ENCODE measurements around the gene SEC24B. TPM values are rescaled to one million over a fixed set of nuclear protein-coding genes. Genes with fewer than 3 reads are reported as not detected.
"Not testable (repeated sequence)": the region's sequence is repeated elsewhere in the genome, so short reads cannot be mapped to it uniquely, and the experiment has no call there.

Gene SEC24B
- total RNA-seq, 1 donor from 2014 or later = 36.1 TPM

DNA sequence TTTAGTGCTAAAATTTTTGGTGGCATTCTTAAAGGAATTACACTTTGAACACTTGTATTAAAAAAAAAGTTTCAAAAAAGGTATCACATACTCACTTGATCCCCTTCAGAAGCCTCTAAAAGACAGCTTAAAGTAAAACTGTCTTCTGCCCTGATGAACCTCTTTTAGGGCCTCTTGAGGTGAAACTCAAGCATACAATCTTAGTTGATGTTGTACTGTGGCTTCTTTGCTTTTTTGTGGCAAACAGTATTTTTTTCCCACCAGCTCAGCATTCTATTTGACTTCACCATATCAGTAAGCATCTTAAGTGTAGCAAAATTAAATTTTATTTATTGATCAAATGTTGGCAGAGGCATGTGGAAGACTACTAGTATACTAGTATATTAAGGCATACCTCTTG lies 13.7 kb downstream of the SEC24B start:
- intact Hi-C loops (cut with micrococcal nuclease) = loop anchor here (2.0 kb wide), 1 partner anchor 14 kb away; no protein-coding TSS in a partner anchor
- peaks cover 2% of the 10 kb centered on the region for H3K9me3 Mint-ChIP-seq
- TF ChIP-seq, protein P1, sequence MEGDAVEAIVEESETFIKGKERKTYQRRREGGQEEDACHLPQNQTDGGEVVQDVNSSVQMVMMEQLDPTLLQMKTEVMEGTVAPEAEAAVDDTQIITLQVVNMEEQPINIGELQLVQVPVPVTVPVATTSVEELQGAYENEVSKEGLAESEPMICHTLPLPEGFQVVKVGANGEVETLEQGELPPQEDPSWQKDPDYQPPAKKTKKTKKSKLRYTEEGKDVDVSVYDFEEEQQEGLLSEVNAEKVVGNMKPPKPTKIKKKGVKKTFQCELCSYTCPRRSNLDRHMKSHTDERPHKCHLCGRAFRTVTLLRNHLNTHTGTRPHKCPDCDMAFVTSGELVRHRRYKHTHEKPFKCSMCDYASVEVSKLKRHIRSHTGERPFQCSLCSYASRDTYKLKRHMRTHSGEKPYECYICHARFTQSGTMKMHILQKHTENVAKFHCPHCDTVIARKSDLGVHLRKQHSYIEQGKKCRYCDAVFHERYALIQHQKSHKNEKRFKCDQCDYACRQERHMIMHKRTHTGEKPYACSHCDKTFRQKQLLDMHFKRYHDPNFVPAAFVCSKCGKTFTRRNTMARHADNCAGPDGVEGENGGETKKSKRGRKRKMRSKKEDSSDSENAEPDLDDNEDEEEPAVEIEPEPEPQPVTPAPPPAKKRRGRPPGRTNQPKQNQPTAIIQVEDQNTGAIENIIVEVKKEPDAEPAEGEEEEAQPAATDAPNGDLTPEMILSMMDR (IDR thresholded peaks at IDR 0.05) = no peak
- POLR2A ChIA-PET = interaction anchor here (1.1 kb wide), 1 partner anchor 14 kb away, joined by 3 read pairs; the partner anchor contains the start of gene SEC24B
- peaks cover 50% of the 10 kb centered on the region for H3K36me3 Mint-ChIP-seq (ENCODE audit: low read depth)
- no peak overlapping the region for H3K27ac Mint-ChIP-seq
- DNase-seq (no peak), ATAC-seq (ENCODE audit: low read depth) (no peak)
- no peak overlapping the region for H3K4me3 Mint-ChIP-seq
- CTCF ChIA-PET = no interaction called here
- peaks cover 60% of the 10 kb centered on the region for H3K4me1 Mint-ChIP-seq
- H3K27me3 Mint-ChIP-seq = no peaks in the 10 kb centered on the region

DNA sequence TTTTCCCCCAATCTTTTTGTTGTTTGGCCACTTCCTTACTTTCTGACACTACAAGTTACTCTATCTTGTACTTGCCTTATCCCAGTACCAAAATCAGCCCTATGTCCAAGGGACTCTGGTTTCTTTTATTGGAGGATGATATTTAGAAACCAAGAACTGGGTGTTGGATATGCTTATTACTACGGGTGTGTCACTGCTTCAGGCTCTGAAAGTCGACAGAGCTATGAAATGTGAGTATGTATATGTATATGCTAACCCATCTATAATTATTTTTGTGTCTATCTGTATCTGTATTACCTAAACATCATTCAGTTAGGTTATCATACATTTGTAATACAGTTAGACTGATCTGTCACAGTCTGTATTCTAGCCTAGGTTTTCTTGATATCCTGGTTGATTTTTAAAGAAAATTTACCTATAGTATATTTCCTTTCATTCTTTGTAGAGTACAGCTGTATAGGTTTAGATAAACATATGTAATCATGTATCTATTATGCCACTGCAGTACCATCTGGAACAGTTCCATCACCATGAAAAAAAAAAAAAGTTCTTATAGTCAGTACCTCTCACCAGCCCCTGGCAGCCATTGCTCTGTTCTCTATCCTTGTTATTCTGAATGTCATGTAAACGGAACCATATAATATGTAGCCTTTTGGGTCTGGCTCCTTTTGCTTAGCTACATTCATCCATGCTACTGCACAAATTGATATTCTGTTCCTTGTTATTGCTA lies 18.1 kb downstream of the SEC24B start:
- POLR2A ChIA-PET = interaction anchor here (1.0 kb wide), 1 partner anchor 13 kb away, joined by 9 read pairs; no protein-coding TSS in a partner anchor
- peaks cover 62% of the 10 kb centered on the region for H3K36me3 Mint-ChIP-seq (ENCODE audit: low read depth)
- DNase-seq = no peak
- no peaks in the 10 kb centered on the region for H3K9me3 Mint-ChIP-seq
- no peak overlapping the region for H3K27ac Mint-ChIP-seq
- intact Hi-C loops (cut with micrococcal nuclease) = no loop called here
- H3K27me3 Mint-ChIP-seq = no peaks in the 10 kb centered on the region
- H3K4me1 Mint-ChIP-seq = peaks cover 35% of the 10 kb centered on the region
- H3K4me3 Mint-ChIP-seq = no peak overlapping the region
- ATAC-seq (ENCODE audit: low read depth) = no peak
- CTCF ChIA-PET = interaction anchor here (0.7 kb wide), 1 partner anchor 879 kb away, joined by 4 read pairs; no protein-coding TSS in a partner anchor
- TF ChIP-seq, protein P1 (IDR thresholded peaks at IDR 0.05) = no peak

DNA sequence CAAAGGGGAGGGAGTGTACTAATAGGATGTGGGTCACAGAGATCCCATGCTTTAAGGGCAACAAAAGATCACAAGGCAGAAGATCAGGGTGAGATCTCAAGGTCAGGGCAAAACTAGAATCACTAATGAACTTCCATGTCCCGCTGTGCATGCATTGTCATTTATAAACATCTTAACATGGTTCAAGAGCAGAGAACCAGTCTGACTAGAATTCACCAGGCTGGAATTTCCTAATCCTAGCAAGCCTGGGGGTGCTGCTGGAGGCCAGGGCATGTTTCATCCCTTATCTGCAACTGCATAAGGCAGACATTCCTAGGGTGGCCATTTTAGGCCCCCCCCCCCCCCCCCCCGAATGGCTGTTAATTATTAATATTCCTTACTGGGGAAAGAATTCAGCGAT lies 19.5 kb downstream of the SEC24B start:
- Mint-ChIP-seq H3K36me3 (ENCODE audit: low read depth) (peaks cover 63% of the 10 kb centered on the region), H3K4me1 (peaks cover 24% of the 10 kb centered on the region)
- H3K9me3 Mint-ChIP-seq; CTCF ChIA-PET; POLR2A ChIA-PET; H3K27me3 Mint-ChIP-seq; H3K27ac Mint-ChIP-seq; ATAC-seq (ENCODE audit: low read depth); H3K4me3 Mint-ChIP-seq; DNase-seq; intact Hi-C loops (cut with micrococcal nuclease): not testable (repeated sequence)

DNA sequence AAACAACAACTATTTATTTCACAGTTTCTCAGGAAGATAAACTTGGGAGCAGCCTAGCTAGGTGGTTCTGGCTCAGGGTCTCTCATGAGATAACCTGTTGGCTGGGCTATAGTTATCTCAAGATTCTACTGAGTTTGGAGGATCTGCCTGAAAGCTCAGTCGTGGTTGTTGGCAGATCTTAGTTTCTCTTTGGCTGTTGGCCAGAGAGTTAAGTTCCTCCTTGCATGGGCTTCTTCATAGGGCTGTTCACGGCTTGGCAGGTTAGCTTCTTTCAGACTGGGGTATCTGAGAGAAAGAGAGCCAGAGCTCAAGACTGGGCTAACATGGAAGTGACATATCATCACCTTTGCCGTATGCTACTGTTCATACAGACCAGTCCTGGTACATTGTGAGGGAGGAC lies 28.7 kb downstream of the SEC24B start:
- H3K9me3 Mint-ChIP-seq = no peaks in the 10 kb centered on the region
- H3K27ac Mint-ChIP-seq = peak overlapping the region; percentile 46
- H3K4me3 Mint-ChIP-seq = no peak overlapping the region
- DNase-seq = no peak
- H3K36me3 Mint-ChIP-seq (ENCODE audit: low read depth) = peaks cover 42% of the 10 kb centered on the region
- intact Hi-C loops (cut with micrococcal nuclease) = no loop called here
- POLR2A ChIA-PET = interaction anchor here (0.8 kb wide), 1 partner anchor 15 kb away, joined by 3 read pairs; no protein-coding TSS in a partner anchor
- CTCF ChIA-PET = interaction anchor here (1.0 kb wide), 1 partner anchor 28 kb away, joined by 4 read pairs; the partner anchor contains the start of gene SEC24B
- H3K27me3 Mint-ChIP-seq = no peaks in the 10 kb centered on the region
- TF ChIP-seq, protein P1 (IDR thresholded peaks at IDR 0.05) = no peak
- H3K4me1 Mint-ChIP-seq = peaks cover 24% of the 10 kb centered on the region
- ATAC-seq (ENCODE audit: low read depth) = no peak

DNA sequence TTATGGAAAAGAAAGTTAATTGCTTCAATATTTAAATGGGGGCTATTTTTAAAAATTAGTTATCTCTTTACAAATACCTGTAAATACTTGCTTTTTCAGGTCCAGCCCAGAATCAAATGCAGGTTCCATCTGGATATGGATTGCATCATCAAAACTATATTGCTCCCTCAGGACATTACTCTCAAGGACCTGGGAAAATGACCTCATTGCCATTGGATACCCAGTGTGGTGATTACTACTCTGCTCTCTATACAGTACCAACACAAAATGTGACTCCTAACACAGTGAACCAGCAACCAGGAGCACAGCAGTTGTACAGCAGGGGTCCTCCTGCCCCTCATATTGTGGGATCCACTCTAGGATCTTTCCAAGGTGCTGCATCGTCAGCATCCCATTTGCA lies 29.2 kb downstream of the SEC24B start:
- H3K36me3 Mint-ChIP-seq (ENCODE audit: low read depth) = peaks cover 39% of the 10 kb centered on the region
- TF ChIP-seq, protein P1 (IDR thresholded peaks at IDR 0.05) = no peak
- CTCF ChIA-PET = interaction anchor here (1.0 kb wide), 1 partner anchor 29 kb away, joined by 4 read pairs; the partner anchor contains the start of gene SEC24B
- no peaks in the 10 kb centered on the region for H3K9me3 Mint-ChIP-seq
- DNase-seq (no peak), ATAC-seq (ENCODE audit: low read depth) (no peak)
- H3K4me3 Mint-ChIP-seq = no peak overlapping the region
- H3K27ac Mint-ChIP-seq = no peak overlapping the region
- intact Hi-C loops (cut with micrococcal nuclease) = no loop called here
- H3K27me3 Mint-ChIP-seq = no peaks in the 10 kb centered on the region
- peaks cover 24% of the 10 kb centered on the region for H3K4me1 Mint-ChIP-seq
- POLR2A ChIA-PET = no interaction called here
